ENCODE results near the gene PNMT. TPM values are rescaled to one million over a fixed set of nuclear protein-coding genes. Genes with fewer than 3 reads are reported as not detected.

PNMT gene
- total and polyA plus RNA-seq, 2 donors (not counting 3 experiments of a cell fraction or from before 2014, with no cell fraction given), result 0.11 TPM; not detected in 1

DNA sequence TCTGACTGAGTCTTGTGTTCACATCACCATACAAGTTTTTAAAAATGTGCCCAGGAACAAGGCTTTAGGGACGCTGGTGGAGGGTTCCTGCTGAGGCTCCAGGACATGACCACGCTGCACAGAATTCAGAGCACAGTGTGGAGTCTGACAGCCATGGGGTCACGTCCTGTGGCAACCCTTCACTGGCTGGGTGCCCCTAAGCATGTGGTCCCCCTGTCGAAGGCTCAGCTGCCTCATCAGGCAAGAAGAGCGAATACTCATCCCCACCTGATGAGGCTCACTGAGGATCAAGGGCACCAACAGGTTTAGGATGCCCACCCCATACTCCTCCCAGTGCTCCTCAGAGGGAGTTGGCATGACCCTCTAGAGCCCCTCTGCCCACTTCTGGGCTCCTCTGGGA, 5.9 kb downstream of the PNMT start:
- DNase-seq (ENCODE audit: low read depth, low spot score), result no peak
- ChIA-PET POLR2A (no interaction called here), CTCF (interaction anchor here (0.8 to 13.1 kb wide), 3 partner anchors 21 to 54 kb away, joined by 3 to 291 read pairs (median 47); no protein-coding TSS in a partner anchor)
- Histone ChIP-seq H3K36me3 (ENCODE audit: control insufficient read depth in 2 of 2, extremely low read depth in 1 of 2, insufficient read depth in 2 of 2, low read length in 2 of 2) (no peaks in the 10 kb centered on the region), H3K4me2 (ENCODE audit: insufficient read depth, low read length) (no peak overlapping the region), H3K79me2 (ENCODE audit: control insufficient read depth, insufficient read depth, low read length) (no peaks in the 10 kb centered on the region), H4K20me1 (replicated peaks; ENCODE audit: control insufficient read depth, extremely low read depth, insufficient read depth, low read length) (no peaks in the 10 kb centered on the region), H2AFZ (ENCODE audit: low read depth, low read length) (no peak overlapping the region), H3K4me3 (replicated peaks in 1 of 3; ENCODE audit: insufficient read depth in 1 of 3, low read depth in 1 of 3, low read length in 3 of 3) (no peak overlapping the region), H3K9me3 (replicated peaks; ENCODE audit: control insufficient read depth, insufficient read depth, low read length) (no peaks in the 10 kb centered on the region), H3K4me1 (ENCODE audit: control insufficient read depth, extremely low read depth, insufficient read depth, low read length) (no peaks in the 10 kb centered on the region), H3K9ac (replicated peaks; ENCODE audit: extremely low read depth, insufficient read depth, low read length) (no peak overlapping the region), H3K9me1 (replicated peaks; ENCODE audit: control insufficient read depth, extremely low read depth, insufficient read depth, low read length) (no peaks in the 10 kb centered on the region), H3K27ac (ENCODE audit: insufficient read depth, low read depth, low read length) (no peak overlapping the region), H3K27me3 (ENCODE audit: control insufficient read depth in 2 of 2, insufficient read depth in 2 of 2, low read length in 2 of 2) (peaks cover 0 to 2% of the 10 kb centered on the region in 2 experiments)
- no peak for FAIRE-seq
- no TSS peak for BruUV-seq (replicated peaks)
- dilution Hi-C loops (cut with MboI; ENCODE audit: extremely low pct_ligation_motif_present, low sequenced_read_pairs), result no loop called here
- intact Hi-C loops (cut with micrococcal nuclease), result no loop called here
- TF ChIP-seq POLR2AphosphoS5 (IDR thresholded peaks at IDR 0.05; ENCODE audit: insufficient read depth, low read depth, low read length) (no peak), FOS (IDR thresholded peaks at IDR 0.05; ENCODE audit: borderline replicate concordance, insufficient read depth, low read length) (no peak), JUN (IDR thresholded peaks at IDR 0.05; ENCODE audit: borderline replicate concordance, insufficient read depth, insufficient read length, low read depth) (no peak), CTCF (IDR thresholded peaks at IDR 0.05; ENCODE audit: extremely low read depth in 1 of 2, insufficient read depth in 1 of 2, low read depth in 1 of 2, low read length in 2 of 2) (no peak), MAX (IDR thresholded peaks at IDR 0.05; ENCODE audit: insufficient read depth, insufficient read length) (no peak), GATA2 (IDR thresholded peaks at IDR 0.05; ENCODE audit: insufficient read depth, insufficient read length, low read depth, low read length) (no peak), POLR2A (IDR thresholded peaks at IDR 0.05; ENCODE audit: low read depth, low read length) (no peak), MYC (IDR thresholded peaks at IDR 0.05; ENCODE audit: low read depth, low read length) (no peak), EZH2 (IDR thresholded peaks at IDR 0.05; ENCODE audit: borderline replicate concordance, low read depth, low read length, severe bottlenecking) (no peak)

Data from endothelial cell of umbilical vein (primary cell).